ENCODE results near the gene TTC27. TPM values are rescaled to one million over a fixed set of nuclear protein-coding genes. Genes with fewer than 3 reads are reported as not detected.

The TTC27 gene
- polyA plus RNA-seq, 1 experiment = 28.9 TPM

GRCh38 chr2:32830196-32830595, 202.3 kb downstream of the TTC27 start:
- CTCF ChIA-PET = no interaction called here
- TF ChIP-seq, protein P1, sequence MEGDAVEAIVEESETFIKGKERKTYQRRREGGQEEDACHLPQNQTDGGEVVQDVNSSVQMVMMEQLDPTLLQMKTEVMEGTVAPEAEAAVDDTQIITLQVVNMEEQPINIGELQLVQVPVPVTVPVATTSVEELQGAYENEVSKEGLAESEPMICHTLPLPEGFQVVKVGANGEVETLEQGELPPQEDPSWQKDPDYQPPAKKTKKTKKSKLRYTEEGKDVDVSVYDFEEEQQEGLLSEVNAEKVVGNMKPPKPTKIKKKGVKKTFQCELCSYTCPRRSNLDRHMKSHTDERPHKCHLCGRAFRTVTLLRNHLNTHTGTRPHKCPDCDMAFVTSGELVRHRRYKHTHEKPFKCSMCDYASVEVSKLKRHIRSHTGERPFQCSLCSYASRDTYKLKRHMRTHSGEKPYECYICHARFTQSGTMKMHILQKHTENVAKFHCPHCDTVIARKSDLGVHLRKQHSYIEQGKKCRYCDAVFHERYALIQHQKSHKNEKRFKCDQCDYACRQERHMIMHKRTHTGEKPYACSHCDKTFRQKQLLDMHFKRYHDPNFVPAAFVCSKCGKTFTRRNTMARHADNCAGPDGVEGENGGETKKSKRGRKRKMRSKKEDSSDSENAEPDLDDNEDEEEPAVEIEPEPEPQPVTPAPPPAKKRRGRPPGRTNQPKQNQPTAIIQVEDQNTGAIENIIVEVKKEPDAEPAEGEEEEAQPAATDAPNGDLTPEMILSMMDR (IDR thresholded peaks at IDR 0.05; ENCODE audit: low read depth, low read length) = no peak
- POLR2A ChIA-PET = no interaction called here
- Histone ChIP-seq H3K9me3 (ENCODE audit: control insufficient read depth, insufficient read depth, low read length) (no peaks in the 10 kb centered on the region), H3K27me3 (ENCODE audit: control insufficient read depth, insufficient read depth, low read length) (no peaks in the 10 kb centered on the region), H3K4me3 (ENCODE audit: low read depth, low read length) (no peak overlapping the region), H3K27ac (ENCODE audit: low read depth, low read length) (no peak overlapping the region)
- DNase-seq (ENCODE audit: low read depth, low spot score) = no peak

DNA sequence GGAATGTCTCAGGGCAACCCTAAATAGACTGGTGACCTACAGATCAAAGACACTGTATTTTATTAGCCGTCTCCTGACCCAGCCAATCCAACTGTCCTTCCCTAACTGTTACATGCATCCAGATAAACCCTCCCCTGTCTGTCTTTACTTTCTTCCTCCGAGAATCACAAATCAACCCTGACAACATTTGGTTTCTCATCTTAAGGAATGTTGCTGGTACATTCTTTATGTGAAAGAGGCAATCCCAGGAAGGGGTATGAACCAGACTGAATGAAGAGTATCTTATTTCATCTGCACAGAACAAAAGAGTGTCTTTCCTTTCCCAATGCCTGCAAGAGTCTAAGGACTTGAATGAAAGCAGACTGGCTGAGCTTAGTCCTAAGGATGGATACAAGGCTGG, 205.0 kb downstream of the TTC27 start:
- DNase-seq (ENCODE audit: low read depth, low spot score) = peak; percentile 36
- POLR2A ChIA-PET = interaction anchor here (0.6 to 0.8 kb wide), 3 partner anchors 32 to 219 kb away, joined by 3 to 6 read pairs (median 3); no protein-coding TSS in a partner anchor
- H3K9me3 ChIP-seq (ENCODE audit: control insufficient read depth, insufficient read depth, low read length) = no peaks in the 10 kb centered on the region
- CTCF ChIA-PET = no interaction called here
- TF ChIP-seq, protein P1 (IDR thresholded peaks at IDR 0.05; ENCODE audit: low read depth, low read length) = no peak
- H3K27ac ChIP-seq (ENCODE audit: low read depth, low read length) = no peak overlapping the region
- H3K27me3 ChIP-seq (ENCODE audit: control insufficient read depth, insufficient read depth, low read length) = no peaks in the 10 kb centered on the region
- H3K4me3 ChIP-seq (ENCODE audit: low read depth, low read length) = no peak overlapping the region

DNA sequence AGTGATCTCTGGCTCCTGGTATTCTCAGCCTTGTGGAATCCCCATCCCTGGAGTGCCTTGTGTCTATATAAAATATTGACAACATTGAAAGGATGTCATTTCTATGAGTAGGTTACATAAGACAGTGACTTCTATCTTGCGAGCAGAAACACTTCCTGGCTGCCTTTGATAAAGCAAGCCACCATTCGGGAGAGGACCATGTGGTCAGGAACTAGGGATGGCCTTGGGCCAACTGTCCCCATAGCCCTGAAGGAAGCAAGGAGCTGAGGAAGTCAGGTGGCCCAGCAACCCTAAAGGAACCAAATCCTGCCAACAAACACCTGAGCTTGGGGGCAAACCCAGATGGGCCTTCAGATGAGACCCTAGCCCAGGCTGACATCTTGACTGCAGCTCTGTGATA, 205.9 kb downstream of the TTC27 start:
- no peak overlapping the region for H3K4me3 ChIP-seq (ENCODE audit: low read depth, low read length)
- POLR2A ChIA-PET = interaction anchor here (0.7 kb wide), 1 partner anchor 252 kb away, joined by 5 read pairs; no protein-coding TSS in a partner anchor
- no peaks in the 10 kb centered on the region; the same call in 1 of the 2 replicates for H3K9me3 ChIP-seq (ENCODE audit: control insufficient read depth, insufficient read depth, low read length)
- no peaks in the 10 kb centered on the region for H3K27me3 ChIP-seq (ENCODE audit: control insufficient read depth, insufficient read depth, low read length)
- H3K27ac ChIP-seq (ENCODE audit: low read depth, low read length) = no peak overlapping the region
- no peak for DNase-seq (ENCODE audit: low read depth, low spot score)
- TF ChIP-seq, protein P1 (IDR thresholded peaks at IDR 0.05; ENCODE audit: low read depth, low read length) = no peak
- CTCF ChIA-PET = no interaction called here

DNA sequence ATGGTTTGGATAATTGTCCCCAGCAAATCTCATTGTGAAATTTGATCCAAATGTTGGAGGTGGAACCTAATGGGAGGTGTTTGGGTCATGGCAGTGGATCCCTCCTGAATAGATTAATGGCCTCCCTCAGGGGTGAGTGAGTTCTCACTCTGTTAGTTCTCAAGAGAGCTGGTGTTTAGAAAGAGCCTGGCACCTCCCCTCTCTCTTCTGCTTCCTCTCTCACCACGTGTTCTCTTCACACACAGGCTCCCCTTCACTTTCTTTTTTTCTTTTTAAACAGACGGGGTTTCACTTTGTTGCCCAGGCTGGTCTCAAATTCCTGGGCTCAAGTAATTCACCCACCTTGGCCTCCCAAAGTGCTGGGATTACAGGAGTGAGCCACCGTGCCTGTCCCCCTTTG, 207.3 kb downstream of the TTC27 start:
- CTCF ChIA-PET = no interaction called here

DNA sequence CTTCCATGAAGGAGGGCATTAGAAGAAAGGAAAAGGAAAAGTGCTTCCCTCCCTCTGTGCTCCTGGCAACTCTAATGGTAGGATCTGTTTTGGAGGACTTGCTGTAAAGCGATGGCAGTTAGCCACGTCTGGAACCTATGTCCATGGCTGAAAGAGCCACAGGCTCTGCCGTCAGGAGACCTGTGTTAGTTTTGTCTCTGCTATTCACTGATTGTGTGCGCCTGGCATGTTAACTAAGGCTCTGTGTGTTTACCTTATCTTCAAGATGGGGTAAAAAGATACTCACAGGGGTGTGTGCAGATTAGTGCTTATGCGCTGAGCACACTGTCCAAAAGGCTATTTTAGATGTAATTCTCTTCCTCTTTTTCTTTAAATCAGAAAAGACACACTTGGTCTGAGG, 209.1 kb downstream of the TTC27 start:
- POLR2A ChIA-PET = no interaction called here
- TF ChIP-seq, protein P1 (IDR thresholded peaks at IDR 0.05; ENCODE audit: low read depth, low read length) = no peak

More for the DNA sequence above, 207.3 kb downstream of the TTC27 start:
- Histone ChIP-seq H3K27me3 (ENCODE audit: control insufficient read depth, insufficient read depth, low read length) (no peaks in the 10 kb centered on the region), H3K9me3 (ENCODE audit: control insufficient read depth, insufficient read depth, low read length) (no peaks in the 10 kb centered on the region; the same call in 1 of the 2 replicates), H3K4me3 (ENCODE audit: low read depth, low read length) (no peak overlapping the region), H3K27ac (ENCODE audit: low read depth, low read length) (no peak overlapping the region)
- POLR2A ChIA-PET = no interaction called here
- TF ChIP-seq, protein P1 (IDR thresholded peaks at IDR 0.05; ENCODE audit: low read depth, low read length) = no peak
- no peak for DNase-seq (ENCODE audit: low read depth, low spot score)

More for the DNA sequence above, 209.1 kb downstream of the TTC27 start:
- Histone ChIP-seq H3K9me3 (ENCODE audit: control insufficient read depth, insufficient read depth, low read length) (no peaks in the 10 kb centered on the region; the same call in 1 of the 2 replicates), H3K27me3 (ENCODE audit: control insufficient read depth, insufficient read depth, low read length) (no peaks in the 10 kb centered on the region), H3K4me3 (ENCODE audit: low read depth, low read length) (no peak overlapping the region), H3K27ac (ENCODE audit: low read depth, low read length) (no peak overlapping the region)
- DNase-seq (ENCODE audit: low read depth, low spot score) = no peak
- CTCF ChIA-PET = no interaction called here
